ENCODE measurements around the gene VSTM4. TPM values are rescaled to one million over a fixed set of nuclear protein-coding genes. Genes with fewer than 3 reads are reported as not detected.

Gene VSTM4
- total RNA-seq, 1 donor from 2014 or later, result 19.5 TPM

- H3K36me3 ChIP-seq, result no peaks in the 10 kb centered on the region
- DNase-seq (no peak), ATAC-seq (no peak)
- peaks cover 10% of the 10 kb centered on the region for H3K4me1 ChIP-seq
- H3K4me3 ChIP-seq, result no peak overlapping the region
- no peak overlapping the region for H3K27ac ChIP-seq
- TF ChIP-seq CTCF (IDR thresholded peaks at IDR 0.05), result no peak
- H3K9me3 ChIP-seq, result no peaks in the 10 kb centered on the region
- no peaks in the 10 kb centered on the region for H3K27me3 ChIP-seq
- intact Hi-C loops (cut with DNase I), result no loop called here
Observed at GRCh38 chr10:49072166-49072885, 43.0 kb downstream of the VSTM4 start.

DNA sequence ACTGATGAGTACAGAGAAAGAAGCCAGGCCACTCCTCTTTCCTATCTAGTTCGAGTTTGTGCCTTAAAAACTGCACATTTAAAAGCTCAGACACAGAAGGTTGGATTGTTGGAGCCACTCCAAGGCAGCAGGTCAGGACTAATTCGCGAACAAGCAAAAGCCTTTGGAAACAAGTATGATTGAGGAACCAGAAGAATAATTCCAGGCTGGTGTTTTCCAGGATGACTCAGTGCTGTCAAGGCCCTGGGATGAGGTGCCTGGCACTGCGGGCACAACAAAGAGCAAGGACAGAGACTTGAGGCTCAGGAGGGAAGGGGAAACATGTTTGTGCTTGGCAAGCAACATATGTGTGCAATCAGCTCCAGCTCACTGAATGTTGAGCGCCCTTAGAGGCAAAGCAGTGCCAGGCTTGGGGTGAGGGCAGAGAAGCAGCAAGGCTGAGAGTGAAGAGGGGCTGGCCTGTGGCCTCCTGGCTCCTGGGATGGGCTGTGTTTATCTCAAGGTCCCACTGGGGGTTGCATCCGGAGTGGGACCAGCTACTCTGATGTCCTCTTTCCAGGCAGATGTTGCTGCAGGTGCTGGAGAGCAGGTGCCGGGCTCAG lies 44.1 kb downstream of the VSTM4 start:
- H3K9me3 ChIP-seq, result no peaks in the 10 kb centered on the region
- H3K4me1 ChIP-seq, result no peaks in the 10 kb centered on the region
- H3K36me3 ChIP-seq, result no peaks in the 10 kb centered on the region
- ATAC-seq (no peak), DNase-seq (no peak)
- no peaks in the 10 kb centered on the region for H3K27me3 ChIP-seq
- H3K27ac ChIP-seq, result no peak overlapping the region
- no peak overlapping the region for H3K4me3 ChIP-seq
- no peak for TF ChIP-seq CTCF (IDR thresholded peaks at IDR 0.05)
- intact Hi-C loops (cut with DNase I), result no loop called here

DNA sequence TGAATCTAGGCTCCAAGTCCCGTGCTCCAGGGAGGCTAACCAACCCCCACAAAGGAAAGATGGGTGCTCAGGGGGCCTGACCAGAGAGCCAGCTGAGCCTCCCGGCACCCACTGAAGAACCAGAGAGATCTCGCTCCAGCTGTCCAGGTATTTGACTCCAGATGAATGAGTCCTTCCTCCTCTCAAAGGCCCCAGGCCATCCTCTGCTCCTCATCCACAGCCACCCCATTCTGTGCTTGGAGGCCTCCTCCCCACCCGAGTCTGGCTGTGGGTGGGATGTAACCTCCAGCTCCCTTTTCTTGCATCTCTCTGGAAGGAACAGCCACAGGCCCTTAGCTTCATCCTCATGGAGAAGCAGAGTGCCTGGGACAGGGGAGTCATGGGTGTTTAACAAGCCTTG lies 44.6 kb downstream of the VSTM4 start:
- H3K4me3 ChIP-seq, result no peak overlapping the region
- no peak for TF ChIP-seq CTCF (IDR thresholded peaks at IDR 0.05)
- intact Hi-C loops (cut with DNase I), result no loop called here

DNA sequence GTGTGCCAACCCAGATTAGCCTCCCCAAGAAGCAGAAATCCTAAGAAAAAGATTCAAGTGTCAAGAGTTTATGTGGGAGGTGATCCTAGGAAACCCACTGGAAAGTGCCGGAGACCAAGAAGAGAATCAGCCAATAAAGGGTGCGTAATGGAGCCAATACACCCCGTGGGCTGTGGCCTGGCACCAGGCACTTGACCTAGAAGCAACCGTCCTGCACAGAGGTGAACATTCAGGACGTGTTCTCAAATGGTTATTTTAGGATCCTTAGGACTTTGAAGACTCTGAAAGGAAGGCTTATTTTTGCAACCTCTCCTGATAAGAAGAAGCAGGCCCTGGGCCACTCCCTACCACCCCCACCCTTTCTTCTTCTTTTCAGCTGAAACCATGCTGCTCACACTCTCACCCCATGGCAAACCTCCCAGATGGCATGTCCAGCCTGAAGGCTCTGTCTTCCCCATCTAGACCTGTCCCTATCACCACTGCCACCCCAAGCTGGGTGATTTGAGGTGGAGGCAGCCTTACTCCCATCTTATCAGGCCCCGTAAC lies 46.6 kb downstream of the VSTM4 start:
- H3K9me3 ChIP-seq, result no peaks in the 10 kb centered on the region
- TF ChIP-seq CTCF (IDR thresholded peaks at IDR 0.05), result no peak

More for the DNA sequence above, 44.6 kb downstream of the VSTM4 start:
- H3K27me3 ChIP-seq, result no peaks in the 10 kb centered on the region
- H3K4me1 ChIP-seq, result no peaks in the 10 kb centered on the region
- H3K9me3 ChIP-seq, result no peaks in the 10 kb centered on the region
- no peak for DNase-seq
- no peak for ATAC-seq
- no peaks in the 10 kb centered on the region for H3K36me3 ChIP-seq
- no peak overlapping the region for H3K27ac ChIP-seq

DNA sequence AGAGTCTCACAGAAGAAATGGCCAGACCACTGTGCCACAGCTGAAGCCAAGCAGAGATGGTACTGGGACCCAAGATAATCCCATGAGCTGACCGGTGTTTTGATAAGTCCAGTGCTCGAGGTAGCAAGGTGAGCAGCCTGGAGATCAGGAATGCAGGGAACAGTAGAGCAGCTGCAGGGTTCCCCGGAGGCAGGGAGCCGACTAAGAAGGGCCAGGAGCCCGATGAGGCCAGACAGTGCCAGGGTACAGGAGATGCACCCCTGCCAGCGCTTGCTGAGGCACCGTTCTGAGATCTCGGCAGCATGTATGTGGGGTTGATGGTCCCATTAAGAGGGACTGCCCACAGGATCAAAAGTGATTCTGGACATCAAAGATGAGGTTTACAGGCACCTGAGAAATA lies 47.1 kb downstream of the VSTM4 start:
- no peak for ATAC-seq
- no peak for TF ChIP-seq CTCF (IDR thresholded peaks at IDR 0.05)
- intact Hi-C loops (cut with DNase I), result no loop called here
- H3K36me3 ChIP-seq, result no peaks in the 10 kb centered on the region
- H3K27ac ChIP-seq, result no peak overlapping the region
- H3K4me3 ChIP-seq, result no peak overlapping the region
- no peaks in the 10 kb centered on the region for H3K9me3 ChIP-seq
- no peak for DNase-seq
- H3K4me1 ChIP-seq, result no peaks in the 10 kb centered on the region
- H3K27me3 ChIP-seq, result no peaks in the 10 kb centered on the region

More for the DNA sequence above, 46.6 kb downstream of the VSTM4 start:
- intact Hi-C loops (cut with DNase I), result no loop called here
- ATAC-seq, result no peak
- Histone ChIP-seq H3K4me1 (no peaks in the 10 kb centered on the region), H3K4me3 (no peak overlapping the region), H3K27me3 (no peaks in the 10 kb centered on the region), H3K36me3 (no peaks in the 10 kb centered on the region), H3K27ac (no peak overlapping the region)
- DNase-seq, result no peak
